Endothelial cell of umbilical vein (primary cell): ENCODE data around the gene KLC1.

Experiments
- EZH2 ChIP-seq: IDR thresholded peaks from 2 replicates; pipeline ENCODE4 v1.6.1; 2012; ENCODE audit warnings: borderline replicate concordance, low read depth, mild to moderate bottlenecking, moderate library complexity, low read length, inconsistent platforms; ENCODE audit not compliant: severe bottlenecking
- FOS ChIP-seq: IDR thresholded peaks from 2 replicates; pipeline ENCODE4 v1.6.1; 2011; ENCODE audit warnings: mild to moderate bottlenecking, low read length, moderate library complexity, borderline replicate concordance; ENCODE audit not compliant: insufficient read depth
- GATA2 ChIP-seq: IDR thresholded peaks from 2 replicates; pipeline ENCODE4 v1.7.0; 2011; ENCODE audit warnings: low read depth, mild to moderate bottlenecking, moderate library complexity, mixed read lengths, low read length; ENCODE audit not compliant: insufficient read length, insufficient read depth
- JUN ChIP-seq: IDR thresholded peaks from 2 replicates; pipeline ENCODE4 v1.6.1; 2011; ENCODE audit warnings: borderline replicate concordance, low read depth; ENCODE audit not compliant: insufficient read length, insufficient read depth
- MYC ChIP-seq: IDR thresholded peaks from one replicate; pipeline ENCODE4 v1.6.1; 2011; ENCODE audit warnings: mild to moderate bottlenecking, low read depth, low read length
- POLR2A ChIP-seq: IDR thresholded peaks from 2 replicates; pipeline ENCODE4 v1.6.1; 2012; ENCODE audit warnings: low read depth, mild to moderate bottlenecking, control low read depth, low read length
- POLR2AphosphoS5 ChIP-seq: IDR thresholded peaks from 2 replicates; pipeline ENCODE4 v1.6.1; 2012; ENCODE audit warnings: low read depth, mild to moderate bottlenecking, control low read depth, low read length, moderate library complexity; ENCODE audit not compliant: insufficient read depth
- TF ChIP-seq, protein P1 (sequence below), 2 donors: IDR thresholded peaks; 1 replicate in 1 of 2; 2 replicates in 1 of 2; pipeline ENCODE4 v1.5.1; 2011; ENCODE audit warnings: low read length in 2 of 2, mild to moderate bottlenecking in 2 of 2, moderate library complexity in 2 of 2, control low read depth in 1 of 2, inconsistent platforms in 1 of 2, low read depth in 1 of 2; ENCODE audit not compliant: insufficient read depth in 1 of 2; ENCODE audit errors: extremely low read depth in 1 of 2
- TF ChIP-seq, protein P2 (sequence below): IDR thresholded peaks from 2 replicates; pipeline ENCODE4 v1.6.1; 2011; ENCODE audit not compliant: insufficient read depth, insufficient read length

DNA sequence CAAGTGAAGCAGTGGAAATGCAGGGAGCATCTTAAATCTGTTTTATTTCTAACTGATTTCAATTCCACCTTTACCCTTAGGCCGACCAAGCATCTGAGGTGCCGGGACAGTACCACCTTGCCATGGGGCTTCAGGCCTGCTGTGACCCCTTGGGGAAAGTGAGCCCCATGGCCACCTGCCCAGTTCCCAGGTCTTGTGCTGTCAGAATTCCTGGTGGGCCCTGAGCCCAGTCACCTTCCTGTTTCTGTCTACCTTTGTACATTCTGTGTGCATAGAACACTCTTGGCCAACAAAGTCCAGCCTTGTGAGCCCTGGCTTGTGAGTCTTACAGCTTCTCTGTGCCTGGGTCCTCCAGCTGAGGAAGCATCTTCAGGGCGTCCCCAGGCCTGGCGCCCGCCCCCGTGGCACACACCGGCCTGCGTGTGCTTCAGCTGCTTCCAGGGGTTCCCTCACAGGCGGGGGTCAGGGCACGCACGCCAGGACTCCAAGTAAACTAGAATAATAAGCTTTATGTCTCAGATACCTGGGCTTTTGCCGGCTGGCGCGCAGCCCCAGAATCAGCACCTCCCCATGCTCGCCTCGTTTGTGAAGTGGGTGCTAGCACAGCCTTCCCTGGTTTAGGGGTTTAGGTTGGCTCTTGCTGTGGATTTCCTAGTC is 96.9 kb downstream of the KLC1 start:
- TF ChIP-seq, protein P1, sequence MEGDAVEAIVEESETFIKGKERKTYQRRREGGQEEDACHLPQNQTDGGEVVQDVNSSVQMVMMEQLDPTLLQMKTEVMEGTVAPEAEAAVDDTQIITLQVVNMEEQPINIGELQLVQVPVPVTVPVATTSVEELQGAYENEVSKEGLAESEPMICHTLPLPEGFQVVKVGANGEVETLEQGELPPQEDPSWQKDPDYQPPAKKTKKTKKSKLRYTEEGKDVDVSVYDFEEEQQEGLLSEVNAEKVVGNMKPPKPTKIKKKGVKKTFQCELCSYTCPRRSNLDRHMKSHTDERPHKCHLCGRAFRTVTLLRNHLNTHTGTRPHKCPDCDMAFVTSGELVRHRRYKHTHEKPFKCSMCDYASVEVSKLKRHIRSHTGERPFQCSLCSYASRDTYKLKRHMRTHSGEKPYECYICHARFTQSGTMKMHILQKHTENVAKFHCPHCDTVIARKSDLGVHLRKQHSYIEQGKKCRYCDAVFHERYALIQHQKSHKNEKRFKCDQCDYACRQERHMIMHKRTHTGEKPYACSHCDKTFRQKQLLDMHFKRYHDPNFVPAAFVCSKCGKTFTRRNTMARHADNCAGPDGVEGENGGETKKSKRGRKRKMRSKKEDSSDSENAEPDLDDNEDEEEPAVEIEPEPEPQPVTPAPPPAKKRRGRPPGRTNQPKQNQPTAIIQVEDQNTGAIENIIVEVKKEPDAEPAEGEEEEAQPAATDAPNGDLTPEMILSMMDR (IDR thresholded peaks at IDR 0.05; ENCODE audit: extremely low read depth in 1 of 2, insufficient read depth in 1 of 2, low read depth in 1 of 2, low read length in 2 of 2), result no peak
- TF ChIP-seq POLR2A (no peak), EZH2 (no peak), POLR2AphosphoS5 (no peak), GATA2 (no peak), FOS (no peak), MYC (no peak), JUN (no peak)
- TF ChIP-seq, protein P2, sequence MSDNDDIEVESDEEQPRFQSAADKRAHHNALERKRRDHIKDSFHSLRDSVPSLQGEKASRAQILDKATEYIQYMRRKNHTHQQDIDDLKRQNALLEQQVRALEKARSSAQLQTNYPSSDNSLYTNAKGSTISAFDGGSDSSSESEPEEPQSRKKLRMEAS, result no peak
